SIG-M5 treated with dmso at 0.1 percent for 504 hours (cell line): ENCODE results near the gene ITPA.
A peak's percentile ranks its signal among the peaks of the same experiment; 100 is the strongest.

ENCODE experiments used
- DNase-seq: peaks from one replicate; lab custom pipeline; 2025; ENCODE audit not compliant: unreplicated experiment; lab: John Stamatoyannopoulos, UW

The ITPA gene

DNA sequence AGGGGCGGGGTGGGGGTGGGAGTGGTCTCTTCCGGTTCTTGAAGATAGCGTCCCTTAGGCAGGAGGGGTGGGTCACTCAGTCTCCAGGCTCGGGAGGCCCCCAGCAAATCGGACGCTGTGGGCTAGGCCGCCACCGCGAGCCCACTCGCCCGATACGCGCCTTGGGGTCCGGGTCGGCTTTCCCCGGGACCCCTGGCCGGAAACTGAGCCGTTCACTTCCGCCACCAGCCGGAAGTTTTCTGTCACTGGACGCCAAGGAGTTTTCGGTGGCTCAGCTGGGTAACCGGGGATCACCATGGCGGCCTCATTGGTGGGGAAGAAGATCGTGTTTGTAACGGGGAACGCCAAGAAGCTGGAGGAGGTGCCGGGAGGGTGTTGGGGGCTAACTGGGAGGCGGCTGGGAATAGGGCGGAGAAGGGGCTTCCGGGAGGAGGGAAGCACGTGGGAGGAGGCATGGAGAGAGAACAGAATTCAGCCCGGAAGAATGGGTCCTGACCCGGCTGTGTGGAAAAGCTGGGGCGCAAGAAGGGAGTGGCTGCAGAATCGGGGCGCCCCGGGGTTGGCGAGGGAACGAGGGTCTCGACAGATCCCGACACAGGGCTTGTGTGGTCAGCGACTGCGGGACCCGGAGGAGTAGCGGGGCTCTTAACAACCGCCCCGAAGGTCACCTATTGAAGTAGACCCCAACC is at the start of gene ITPA:
Gene ITPA (plus strand): TSS at position 242 of the 689 bp plus-strand sequence. CDS start 54 bp downstream, at position 296.
- peak; percentile 58 for DNase-seq

DNA sequence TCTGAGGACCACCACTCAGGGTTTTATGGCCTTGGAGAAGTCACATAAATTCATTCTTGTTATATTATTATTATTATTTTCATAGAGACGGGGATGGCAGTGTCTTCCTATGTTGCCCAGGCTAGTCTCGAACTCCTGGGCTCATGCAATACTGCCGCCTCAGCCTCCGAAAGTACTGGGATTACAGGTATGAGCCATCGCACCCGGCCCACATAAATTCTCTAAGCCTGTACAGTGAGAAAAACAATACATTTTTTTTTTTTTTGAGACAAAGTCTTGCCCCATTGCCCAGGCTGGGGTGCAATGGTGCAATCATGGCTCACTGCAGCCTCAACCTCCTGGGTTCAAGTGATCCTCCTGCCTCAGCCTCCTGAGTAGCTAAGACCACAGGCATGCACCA is 48.9 kb upstream of the ITPA start:
- no peak for DNase-seq

DNA sequence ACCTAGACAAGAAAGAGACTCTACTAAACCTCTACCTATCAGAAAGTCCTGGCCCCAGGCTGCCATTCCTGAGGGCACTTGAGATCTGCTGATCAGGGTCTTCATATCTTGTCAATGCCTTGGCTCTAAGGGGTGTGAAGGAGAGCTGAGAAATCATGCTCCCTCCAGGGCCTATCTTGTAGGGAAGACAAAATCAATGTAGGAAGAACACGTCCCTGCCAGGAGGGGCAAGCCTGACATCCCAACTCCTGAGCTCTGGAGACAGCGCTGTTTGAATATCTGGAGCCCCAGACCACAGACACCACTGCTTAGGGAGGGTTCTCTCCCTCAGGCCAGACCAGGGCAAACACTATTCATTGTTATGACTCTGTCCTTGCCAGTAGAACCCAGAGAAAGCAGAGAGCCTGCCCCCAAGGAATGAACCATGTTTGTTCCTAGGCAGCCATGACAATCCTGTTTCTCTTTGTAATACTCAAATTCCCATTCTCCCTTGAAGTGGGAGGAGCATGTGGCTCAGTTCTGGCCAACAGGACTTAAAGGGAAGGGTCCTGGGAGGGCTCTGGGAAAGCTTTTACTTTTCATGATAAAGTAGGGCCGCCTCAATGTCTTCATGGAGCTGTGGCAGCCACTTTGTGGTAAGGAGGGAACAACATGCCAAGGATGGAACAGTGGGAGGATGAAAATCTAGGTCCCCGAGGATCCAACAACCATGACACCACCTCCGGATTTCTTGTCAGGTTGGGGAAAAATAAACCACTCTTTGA is 47.8 kb upstream of the ITPA start:
- DNase-seq, result no peak

DNA sequence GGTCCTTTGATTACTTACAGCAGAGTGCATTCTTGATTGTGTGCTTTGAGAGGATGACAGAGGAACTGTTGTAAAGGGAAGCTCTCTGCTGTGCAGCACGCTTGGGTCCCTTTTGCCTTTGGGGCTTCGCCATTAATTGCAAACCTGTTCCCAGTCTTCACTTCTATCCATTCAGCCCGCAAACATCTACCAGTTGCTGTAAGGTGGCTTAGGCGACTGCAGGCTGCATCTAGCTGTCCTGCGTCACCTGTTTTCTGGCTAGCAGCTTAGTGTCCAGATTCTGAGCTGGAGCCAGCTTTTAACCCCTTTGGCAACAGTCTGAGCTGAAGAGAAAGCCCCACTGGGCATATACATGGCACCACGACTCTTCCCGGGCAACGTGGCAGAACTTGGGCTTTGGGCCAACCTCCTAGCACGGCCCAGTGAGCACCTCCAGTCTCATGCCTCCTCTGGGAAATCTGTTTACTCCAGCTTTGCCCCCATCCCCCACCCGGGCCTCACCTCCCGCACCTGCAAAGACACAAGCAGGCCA is 47.2 kb upstream of the ITPA start:
- no peak for DNase-seq

DNA sequence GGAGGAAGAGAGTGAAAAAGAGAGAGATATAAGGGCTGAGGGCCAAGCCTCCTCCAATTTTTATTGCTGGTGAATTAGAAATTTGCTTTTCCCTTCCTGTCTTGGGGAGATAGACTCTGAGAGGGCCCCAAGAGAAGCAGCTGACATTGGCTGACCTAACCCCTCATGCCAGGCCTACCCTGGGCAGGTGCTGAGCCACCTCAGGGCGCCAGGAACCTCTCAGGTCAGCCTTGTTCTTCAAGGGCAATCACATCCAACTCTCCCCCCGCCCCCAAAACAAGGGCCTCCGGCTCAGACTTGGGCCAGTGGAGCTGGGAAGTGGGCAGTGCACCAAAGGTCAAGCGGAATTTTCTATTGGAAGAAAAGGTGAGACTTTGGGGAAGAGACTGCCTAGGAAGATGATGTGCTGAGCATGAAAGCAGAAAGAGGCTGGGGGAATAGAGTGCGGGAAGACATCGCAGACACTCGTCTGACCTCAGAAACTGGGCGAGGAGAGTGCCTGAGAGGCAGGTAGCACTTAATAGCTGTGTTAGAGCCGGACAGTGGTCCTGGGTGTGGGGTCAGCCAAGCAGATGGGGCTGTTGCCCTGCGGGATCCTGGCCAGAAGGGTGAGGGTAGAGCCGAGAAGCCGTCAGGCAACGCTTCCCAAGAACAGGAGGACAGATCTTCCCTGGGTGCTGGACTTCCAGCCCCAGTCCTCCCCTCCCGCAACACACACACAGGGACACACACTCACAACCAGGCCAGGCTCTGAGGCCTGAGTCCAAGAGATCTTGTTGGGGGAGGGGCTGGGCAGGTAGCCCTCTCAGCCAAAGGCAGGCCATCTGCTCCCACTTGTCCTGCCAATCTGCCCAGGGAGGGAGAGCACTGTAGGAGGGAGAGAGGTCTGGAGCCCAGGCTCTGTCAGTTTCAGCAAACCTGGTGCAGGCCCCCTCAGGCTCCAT is 45.9 kb upstream of the ITPA start:
- no peak for DNase-seq

DNA sequence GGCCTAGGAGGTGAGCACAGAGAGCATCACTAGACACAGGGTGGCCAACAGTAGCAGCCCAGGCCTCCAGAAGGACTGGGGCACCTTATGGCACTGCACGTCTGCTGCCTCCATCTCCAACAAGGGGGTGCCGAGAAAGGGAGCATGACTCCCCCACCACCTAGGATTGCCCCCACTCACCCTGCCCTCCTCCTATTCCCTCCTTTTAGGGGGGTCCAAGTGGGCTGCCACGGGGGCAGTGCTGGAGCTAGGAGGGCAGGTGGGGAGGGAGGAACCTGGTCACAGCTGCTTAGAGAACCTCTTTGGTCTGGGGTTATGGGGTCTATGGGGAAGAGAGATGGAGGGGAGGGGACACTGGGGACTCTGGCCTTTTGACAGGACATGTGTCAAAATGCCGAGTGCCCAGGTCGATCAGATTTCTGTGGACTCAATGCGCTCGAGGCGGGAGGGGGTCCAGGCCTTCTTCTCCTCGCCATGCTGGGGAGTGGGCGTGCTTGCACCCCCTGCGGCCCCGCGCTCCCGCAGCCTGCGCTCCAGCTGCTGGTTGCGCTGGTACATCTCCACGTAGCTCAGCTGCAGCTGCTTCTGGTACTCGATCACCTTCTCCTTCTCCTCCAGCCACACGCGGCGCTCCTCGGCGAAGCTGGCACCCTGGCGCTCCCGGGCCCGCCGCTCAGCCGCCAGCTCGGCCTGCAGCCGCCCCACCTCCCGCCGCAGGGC is 45.1 kb upstream of the ITPA start:
- DNase-seq, result no peak

DNA sequence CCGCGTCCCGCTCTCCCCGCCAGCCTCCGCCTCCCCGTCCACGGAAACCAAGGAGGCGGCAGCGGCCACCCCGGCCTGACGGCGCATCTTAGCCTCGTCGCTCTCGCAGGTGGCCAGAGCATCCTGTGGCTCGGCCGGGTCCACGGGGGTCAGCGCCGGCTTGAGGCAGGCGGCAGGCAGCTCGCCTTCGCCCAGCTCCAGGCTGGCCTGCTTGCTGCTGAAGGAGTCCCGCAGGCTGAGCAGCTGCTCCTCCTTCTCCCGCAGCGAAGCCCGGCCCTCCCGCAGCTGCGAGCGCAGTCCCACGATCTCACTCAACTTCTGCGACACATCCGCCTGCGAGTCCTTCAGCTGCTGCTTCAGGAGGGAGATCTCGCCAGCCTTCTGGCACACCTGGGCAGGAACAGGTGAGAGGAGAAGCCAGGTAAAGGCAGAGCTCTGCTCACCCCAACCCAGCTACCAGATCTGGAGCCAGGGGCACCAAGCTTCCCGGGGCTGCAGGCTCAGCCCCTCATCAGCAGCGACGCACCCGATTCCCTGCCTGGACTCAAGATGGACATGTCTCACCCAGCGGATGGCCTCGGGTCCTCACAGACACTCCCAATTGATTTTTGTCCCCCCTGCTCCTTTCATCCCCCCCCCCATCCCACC is 44.4 kb upstream of the ITPA start:
- DNase-seq, result no peak

DNA sequence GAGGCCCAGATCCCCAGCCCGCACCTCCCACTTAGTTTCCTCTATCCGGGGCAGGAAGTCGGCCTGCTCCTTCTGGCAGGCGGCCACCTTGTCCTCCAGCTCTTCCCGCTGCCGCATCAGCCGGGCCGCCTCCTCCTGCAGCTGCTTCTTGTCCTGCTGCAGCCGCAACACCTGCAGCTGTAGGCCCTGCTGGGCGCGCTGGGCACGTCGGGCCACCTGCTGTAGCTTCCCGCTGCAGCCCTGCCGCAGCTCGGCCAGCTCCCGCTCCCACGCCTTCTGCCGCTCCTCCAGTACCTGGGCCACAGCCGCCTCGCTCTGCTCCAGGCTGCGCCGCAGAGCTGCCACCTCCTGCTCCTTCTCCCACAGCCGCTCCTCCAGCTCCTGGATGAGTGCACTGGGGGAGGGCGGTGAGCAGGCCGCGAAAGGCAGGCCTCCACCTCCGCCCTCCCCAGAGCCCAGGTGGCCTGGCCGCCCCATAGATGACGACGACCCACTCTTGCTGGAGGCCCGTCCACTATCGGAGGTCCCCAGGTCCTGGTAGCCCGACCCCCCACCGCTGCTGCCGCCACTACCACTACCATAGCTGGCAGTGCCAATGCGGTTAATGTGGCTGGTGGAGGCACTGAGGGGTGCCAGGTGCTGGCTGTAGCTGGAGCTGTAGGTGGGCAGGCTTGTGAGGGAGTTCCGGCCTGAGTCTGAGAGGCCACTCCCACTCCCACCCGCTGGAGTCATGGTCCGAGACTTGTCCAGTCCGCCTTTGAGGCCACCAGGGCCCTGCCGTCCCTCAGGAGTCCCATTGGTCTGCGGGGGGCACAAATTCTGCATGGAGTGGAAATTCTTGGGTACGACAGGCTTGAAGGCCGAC is 43.6 kb upstream of the ITPA start:
- no peak for DNase-seq

DNA sequence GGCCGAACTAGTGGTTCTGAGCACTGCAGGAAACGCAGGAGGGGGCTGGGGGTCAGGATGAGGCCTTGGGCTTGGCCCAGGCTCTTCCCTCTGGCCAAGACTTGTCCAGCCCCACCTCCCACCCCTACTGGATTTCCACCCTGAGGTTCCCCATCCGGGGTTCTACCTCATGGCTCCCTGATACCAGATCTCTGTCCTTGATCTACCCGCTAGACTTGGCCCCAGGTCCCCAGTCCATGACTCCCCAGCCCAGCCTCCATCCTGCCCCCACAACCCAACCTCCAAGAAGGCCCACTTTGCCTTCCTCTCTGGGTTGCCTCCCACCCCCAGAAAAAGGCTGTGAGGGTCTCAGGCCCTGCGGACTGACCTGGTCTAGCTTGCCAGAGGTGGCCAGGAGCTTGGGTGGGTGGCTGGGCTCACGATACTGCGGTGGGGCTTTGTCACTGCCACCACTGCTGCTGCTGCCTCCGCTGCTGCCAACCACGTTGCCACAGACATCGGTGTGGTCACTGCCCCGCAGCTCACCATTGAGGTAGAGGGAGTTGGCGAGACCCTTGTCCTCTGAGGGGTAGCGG is 42.9 kb upstream of the ITPA start:
- no peak for DNase-seq

DNA sequence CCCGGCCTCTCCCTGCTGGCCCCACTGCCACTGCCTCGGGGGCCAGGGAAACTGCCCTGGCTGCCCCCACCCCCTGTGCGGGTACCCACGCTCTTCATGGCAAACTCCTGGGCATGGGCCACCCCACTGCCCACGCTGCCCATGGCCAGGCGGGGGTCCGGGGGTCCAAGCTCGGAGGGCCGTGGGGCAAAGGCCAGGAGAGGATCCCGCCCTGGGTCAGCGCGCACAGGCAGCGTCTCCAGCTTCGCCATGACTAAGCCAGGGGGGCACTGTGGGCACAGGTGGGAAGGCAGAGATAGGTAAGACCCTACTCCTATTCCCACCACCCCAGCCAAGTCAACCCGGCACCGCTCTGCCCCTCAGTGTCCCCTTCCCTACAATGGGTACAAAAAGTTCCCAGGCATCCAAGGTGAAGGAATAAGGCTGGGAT is 42.4 kb upstream of the ITPA start:
- no peak for DNase-seq

DNA sequence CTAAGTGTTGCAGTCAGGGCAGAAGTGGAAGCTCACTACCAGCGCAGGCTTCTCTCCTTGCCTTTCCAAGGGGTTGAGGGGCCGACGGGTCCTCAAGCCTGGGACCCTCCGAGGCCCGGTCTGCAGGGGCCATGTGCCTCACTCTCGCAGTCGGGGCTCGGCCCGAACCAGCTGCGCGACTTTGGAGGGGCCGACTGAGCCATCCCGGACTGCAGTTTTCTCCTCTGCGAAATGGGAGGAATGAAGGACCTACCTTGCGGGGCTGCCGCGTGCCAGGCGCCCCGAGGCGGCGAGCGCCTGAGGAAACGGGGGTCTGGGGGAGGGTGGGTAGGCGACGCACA is 41.6 kb upstream of the ITPA start:
- DNase-seq, result no peak

DNA sequence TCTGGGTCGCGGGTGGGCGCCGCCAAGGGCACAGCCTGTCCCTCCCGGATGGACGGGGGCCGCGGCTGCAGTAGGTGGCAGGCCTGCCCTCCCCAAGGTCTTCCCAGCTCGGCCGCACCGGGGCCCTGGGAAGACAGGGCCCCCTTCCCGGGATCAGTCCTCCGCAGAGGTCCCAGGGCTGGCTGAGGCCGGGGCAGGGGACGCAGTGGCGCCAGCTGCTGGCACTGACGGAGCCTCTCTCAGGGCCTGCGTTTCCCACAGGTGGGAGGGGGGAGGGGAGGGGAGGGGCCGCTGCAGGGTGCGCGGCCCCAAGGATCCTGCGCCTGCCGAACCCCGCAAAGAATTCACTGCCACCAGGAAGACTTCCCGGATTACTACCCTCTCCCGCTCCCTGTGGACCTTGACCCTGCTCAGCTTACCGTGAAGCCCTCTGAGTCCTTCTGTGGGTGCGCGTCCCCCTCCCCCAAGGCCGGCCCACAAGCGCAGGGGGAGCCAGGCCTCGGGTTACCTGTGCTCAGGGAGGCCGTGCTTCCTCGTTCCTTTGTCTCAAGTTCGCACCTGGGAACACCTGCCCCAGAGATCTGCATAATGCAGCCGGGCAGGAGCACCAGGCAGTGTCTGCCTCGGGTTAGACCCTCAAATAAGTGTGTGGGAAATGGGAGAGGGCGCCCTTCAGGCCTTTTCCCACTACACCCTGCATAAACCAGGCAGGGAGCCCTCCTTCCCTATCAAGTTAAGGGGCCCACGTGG is 41.0 kb upstream of the ITPA start:
- DNase-seq, result no peak

DNA sequence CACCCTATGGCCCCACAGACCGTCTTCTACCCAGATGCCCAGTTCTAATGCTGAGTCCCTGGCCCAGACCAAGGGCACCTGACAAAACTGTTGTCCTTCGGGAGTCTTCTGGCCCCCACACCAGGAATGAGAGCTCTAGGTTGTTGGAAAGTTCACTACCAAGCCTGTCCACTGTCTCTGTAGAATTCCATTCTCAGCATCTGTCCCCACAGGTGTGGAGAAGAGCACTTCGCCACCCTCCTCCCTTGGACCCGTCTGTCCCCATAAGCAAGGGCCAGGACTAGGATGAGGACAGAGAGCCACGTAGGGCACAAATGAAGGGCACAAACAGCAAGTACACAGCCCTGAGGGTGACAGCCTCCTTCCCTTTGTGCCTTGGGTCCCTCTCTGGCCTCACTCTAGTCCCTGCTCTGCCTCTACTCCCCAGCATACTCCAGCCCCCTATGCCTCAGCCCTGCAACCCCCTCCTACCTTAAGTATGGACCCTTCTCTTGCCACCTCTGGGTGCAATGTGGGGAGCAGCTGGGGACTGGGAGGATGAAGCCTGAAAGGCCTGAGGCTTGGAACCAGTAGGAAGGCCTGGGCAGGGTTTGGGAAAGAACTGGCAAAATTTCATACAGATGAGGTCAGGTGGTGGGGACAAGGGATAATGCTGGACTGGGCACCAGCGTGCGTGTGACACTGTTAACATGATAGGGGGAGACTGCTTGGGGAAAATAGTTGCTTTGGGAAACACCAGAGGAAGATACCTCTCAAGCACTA is 40.3 kb upstream of the ITPA start:
- DNase-seq, result no peak

DNA sequence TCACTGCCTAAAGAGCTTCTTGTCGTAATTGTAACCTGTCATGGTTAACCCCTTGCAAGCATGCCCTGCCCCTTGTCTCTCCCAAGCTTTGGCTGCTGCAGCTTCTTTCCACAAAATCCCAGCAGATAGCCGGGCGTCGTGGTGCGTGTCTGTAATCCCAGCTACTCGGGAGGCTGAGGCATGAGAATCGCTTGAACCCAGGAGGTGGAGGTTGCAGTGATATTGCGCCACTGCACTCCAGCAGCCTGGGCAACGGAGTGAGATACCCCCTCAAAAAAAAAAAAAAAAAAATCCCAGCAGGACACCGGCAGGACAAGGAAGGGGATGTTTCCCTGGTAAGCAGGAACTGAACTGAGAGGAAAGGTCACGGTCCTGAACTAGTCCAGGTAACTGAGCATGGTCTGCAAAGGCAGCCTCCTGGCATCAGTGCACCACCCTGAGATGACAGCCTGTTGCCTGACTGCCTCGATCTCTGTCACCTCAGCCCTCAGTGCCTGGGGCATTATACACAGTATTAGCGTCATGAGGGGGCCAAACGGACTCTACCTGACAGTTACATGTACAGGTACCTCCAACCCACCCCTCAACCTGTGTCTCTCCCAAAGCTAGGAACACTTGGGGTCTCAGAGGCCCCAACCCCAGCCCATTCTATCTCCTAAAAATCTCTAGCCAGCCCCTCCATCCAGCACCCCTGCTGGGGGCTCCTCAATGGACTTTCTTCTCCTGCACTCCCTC is 37.7 kb upstream of the ITPA start:
- no peak for DNase-seq

DNA sequence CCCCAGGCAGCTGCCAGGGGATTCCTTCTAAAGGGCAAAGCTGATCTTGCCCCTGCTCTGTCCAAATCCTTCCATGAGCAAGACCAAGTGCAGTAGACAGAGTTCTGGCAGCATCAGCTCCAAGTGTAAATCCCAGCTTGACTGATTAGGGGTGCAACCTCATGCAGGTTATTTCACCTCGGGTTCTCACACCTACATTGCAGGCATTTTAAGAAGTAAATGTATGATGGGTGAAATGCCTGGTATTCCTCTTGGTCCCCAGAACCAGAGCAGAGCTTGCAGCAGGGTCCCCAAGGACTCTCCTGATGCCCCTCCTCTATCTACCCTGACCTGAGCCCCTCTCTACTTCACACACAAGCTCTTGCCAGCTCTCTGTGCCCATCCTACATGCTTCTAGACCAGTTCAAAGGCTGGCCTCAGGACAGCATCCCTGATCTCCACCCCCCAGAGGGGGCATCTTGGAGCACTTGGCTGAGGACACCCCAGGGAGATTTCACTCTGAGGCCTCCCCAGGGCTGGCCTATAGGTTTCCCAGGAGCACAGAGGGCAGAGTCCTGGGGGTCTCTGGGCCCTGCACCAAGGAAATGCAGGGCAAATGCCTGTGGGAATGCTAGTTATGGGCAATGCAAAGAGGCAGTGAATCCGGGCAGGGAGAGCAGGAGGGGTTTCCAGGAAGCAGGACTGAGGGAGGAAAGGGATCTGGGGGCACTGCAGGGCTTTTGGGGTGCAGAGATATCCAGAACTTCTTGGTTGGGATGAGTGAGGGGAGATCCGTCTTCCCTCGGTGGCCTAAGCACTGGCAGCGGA is 37.0 kb upstream of the ITPA start:
- DNase-seq, result no peak
